Thyroid gland (tissue), 4 donors: ENCODE measurements around the gene NIPSNAP2.
"Not testable (repeated sequence)": the region's sequence is repeated elsewhere in the genome, so short reads cannot be mapped to it uniquely, and the experiment has no call there.

Experiments
- CTCF ChIP-seq, 6 experiments: fragments of 200-600 bp in 3 of 6; fragments of 450-650 bp in 3 of 6; sonication (generic) in 3 of 6; IDR thresholded peaks; one replicate each; pipeline ENCODE4 v1.5.1; 2016 to 2019; ENCODE audit warnings: antibody characterized with exemption in 6 of 6, mild to moderate bottlenecking in 2 of 6, inconsistent platforms in 1 of 6, moderate library complexity in 1 of 6
- POLR2A ChIP-seq, 2 donors: fragments of 450-650 bp; IDR thresholded peaks; one replicate each; pipeline ENCODE4 v1.6.1; 2017; ENCODE audit warnings: antibody characterized with exemption in 2 of 2, mild to moderate bottlenecking in 2 of 2, moderate library complexity in 1 of 2

GRCh38 chr7:56048763-56049162, 84.4 kb downstream of the NIPSNAP2 start:
- not testable (repeated sequence) for TF ChIP-seq CTCF, POLR2A (IDR thresholded peaks at IDR 0.05)
